Ishikawa (cell line): ENCODE results near the gene SLC4A2.

Source experiments
- CEBPB ChIP-seq: IDR thresholded peaks from 2 replicates; pipeline ENCODE4 v1.6.1; 2012
- CREB1 ChIP-seq: IDR thresholded peaks from 2 replicates; pipeline ENCODE4 v1.6.1; 2012; ENCODE audit warnings: low read depth
- EGR1 ChIP-seq: IDR thresholded peaks from 2 replicates; pipeline ENCODE4 v1.6.1; 2012
- EP300 ChIP-seq: IDR thresholded peaks from 2 replicates; pipeline ENCODE4 v1.6.1; 2012; ENCODE audit warnings: borderline replicate concordance
- FOXM1 ChIP-seq: IDR thresholded peaks from 2 replicates; pipeline ENCODE4 v1.6.1; 2012; ENCODE audit warnings: low read depth, borderline replicate concordance
- MAX ChIP-seq: IDR thresholded peaks from 2 replicates; pipeline ENCODE4 v1.6.1; 2012
- NFIC ChIP-seq: IDR thresholded peaks from 2 replicates; pipeline ENCODE4 v1.6.1; 2012
- RAD21 ChIP-seq: IDR thresholded peaks from 2 replicates; pipeline ENCODE4 v1.6.1; 2012; ENCODE audit warnings: low read depth
- REST ChIP-seq: IDR thresholded peaks from 2 replicates; pipeline ENCODE4 v1.6.1; 2012; ENCODE audit warnings: low read depth, mild to moderate bottlenecking
- TAF1 ChIP-seq: IDR thresholded peaks from 2 replicates; pipeline ENCODE4 v1.6.1; 2012; ENCODE audit warnings: low read depth, mild to moderate bottlenecking
- TCF12 ChIP-seq: IDR thresholded peaks from 2 replicates; pipeline ENCODE4 v1.6.1; 2012; ENCODE audit warnings: low read depth
- TEAD4 ChIP-seq: IDR thresholded peaks from 2 replicates; pipeline ENCODE4 v1.6.1; 2012
- YY1 ChIP-seq: IDR thresholded peaks from 2 replicates; pipeline ENCODE4 v1.6.1; 2012; ENCODE audit warnings: low read depth
- ZBTB7A ChIP-seq: IDR thresholded peaks from 2 replicates; pipeline ENCODE4 v1.6.1; 2012; ENCODE audit warnings: low read depth
- TF ChIP-seq, protein P1 (sequence below): IDR thresholded peaks from 2 replicates; pipeline ENCODE4 v1.6.1; 2012

The SLC4A2 gene

DNA sequence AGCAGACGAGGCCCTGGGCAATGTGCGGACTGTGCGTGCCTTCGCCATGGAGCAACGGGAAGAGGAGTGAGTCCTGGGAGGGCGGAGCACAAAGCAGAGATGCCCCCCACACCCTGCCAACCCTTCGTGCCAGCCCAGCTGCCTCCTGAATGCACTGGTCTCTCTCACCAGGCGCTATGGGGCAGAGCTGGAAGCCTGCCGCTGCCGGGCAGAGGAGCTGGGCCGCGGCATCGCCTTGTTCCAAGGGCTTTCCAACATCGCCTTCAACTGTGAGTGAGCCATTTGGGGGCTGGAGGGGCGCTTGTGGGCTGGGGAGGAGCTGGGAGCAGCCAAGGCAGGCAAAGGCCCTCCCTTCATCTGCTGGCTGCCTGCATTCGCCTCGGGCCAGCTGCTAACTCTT is 23.5 kb upstream of the SLC4A2 start:
- TF ChIP-seq MAX (no peak), REST (no peak)

DNA sequence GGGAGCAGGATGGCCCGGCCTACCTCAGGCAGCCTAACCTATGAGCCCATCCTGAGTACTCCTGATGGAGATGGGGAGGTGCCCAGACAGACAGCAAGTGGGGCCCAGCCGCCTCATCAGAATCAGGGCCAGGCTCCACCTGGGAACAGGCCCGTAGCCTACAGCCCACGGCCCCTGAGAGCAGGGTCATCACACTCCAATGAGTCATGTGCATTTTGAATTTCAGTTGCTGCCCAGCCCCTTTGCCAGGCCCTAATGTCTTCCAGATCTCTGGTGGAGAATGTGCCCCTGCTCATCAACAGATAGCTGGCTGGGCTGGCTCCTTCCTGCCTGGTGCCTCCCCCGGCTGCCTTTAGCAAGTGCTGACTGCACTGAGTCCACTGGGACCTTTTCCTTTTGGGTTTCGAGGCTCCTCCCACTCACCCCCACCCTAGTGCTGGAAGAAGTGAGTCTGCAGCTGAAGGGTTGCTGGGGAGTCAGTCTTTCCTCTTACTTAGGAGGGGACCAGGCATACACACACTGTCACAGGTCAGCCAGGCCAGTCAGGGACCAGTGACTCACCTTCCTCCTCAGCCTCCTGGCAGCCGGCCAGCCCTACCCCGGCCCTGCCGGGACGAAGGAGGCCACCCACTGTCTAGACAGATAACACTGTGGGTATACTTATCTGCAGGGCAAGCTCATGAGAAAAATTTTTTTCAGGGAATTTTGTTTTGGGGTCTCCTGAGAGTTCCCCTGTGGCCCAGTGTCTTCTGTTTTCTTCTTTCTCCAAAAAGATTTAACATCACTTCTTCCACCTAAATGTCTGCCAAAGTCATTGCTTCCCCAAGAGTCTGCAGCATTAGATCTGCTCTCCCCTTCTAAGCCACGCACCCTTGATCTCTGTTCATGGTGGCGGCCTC is 20.2 kb upstream of the SLC4A2 start:
- no peak for TF ChIP-seq TEAD4
- peak; percentile 80 for TF ChIP-seq NFIC

GRCh38 chr7:151039850-151040548 is 19.4 kb upstream of the SLC4A2 start:
- TF ChIP-seq EP300 (no peak), MAX (no peak), CEBPB (no peak), ZBTB7A (no peak), FOXM1 (no peak), CREB1 (no peak), YY1 (no peak), RAD21 (no peak), EGR1 (no peak), TCF12 (no peak), TAF1 (no peak), REST (no peak)
- TF ChIP-seq, protein P1, sequence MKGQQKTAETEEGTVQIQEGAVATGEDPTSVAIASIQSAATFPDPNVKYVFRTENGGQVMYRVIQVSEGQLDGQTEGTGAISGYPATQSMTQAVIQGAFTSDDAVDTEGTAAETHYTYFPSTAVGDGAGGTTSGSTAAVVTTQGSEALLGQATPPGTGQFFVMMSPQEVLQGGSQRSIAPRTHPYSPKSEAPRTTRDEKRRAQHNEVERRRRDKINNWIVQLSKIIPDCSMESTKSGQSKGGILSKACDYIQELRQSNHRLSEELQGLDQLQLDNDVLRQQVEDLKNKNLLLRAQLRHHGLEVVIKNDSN = no peak

DNA sequence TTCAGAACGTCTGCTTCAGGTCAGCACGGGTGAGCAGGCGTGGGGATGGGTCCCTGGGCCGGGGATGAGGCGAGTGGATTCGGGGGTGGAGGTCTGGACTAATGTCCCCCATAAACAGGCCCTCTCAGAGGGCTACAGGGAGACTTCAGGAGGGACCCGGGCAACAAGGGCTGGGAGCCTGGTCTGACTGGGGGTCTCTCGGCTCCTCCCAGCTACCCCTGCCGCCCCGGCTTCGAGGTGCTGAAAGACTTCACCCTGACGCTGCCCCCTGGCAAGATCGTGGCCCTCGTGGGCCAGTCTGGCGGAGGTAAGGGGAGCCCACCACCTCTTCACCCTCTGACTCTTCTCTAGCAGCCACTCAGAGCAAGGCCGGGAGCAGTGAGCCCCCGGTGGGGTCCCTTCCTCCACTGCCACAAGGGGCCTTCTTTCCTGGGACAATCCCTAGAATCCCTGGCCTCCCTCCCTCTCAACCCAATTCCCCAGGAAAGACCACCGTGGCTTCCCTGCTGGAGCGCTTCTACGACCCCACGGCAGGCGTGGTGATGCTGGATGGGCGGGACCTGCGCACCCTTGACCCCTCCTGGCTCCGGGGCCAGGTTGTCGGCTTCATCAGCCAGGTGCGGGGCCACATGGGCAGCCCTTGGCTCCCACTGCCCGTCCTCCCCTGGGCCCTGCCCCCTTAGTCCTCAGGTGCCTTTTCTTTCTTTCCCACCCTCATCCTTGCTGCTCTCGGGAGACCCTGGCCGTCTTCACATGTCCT is 18.6 kb upstream of the SLC4A2 start:
- TF ChIP-seq TEAD4 (no peak), REST (no peak), MAX (no peak), CREB1 (no peak)

DNA sequence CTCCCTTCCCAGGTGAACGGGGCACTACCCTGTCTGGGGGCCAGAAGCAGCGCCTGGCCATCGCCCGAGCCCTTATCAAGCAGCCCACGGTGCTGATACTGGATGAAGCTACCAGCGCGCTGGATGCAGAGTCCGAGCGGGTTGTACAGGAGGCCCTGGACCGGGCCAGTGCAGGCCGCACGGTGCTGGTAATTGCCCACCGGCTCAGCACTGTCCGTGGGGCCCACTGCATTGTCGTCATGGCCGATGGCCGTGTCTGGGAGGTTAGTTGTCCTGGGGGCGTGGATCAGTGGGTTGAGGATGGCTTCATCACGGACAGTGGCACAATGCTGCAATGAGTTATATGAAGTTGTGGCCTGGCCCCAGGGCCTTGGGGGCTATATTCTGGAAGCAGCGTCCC is 15.4 kb upstream of the SLC4A2 start:
- no peak for TF ChIP-seq EGR1
- TF ChIP-seq EP300 = no peak
- TF ChIP-seq TAF1 = no peak
- no peak for TF ChIP-seq TCF12
- no peak for TF ChIP-seq RAD21
- TF ChIP-seq NFIC = no peak
- no peak for TF ChIP-seq YY1
- TF ChIP-seq CREB1 = no peak
- TF ChIP-seq, protein P1 = no peak
- TF ChIP-seq CEBPB = no peak
- TF ChIP-seq FOXM1 = no peak
- no peak for TF ChIP-seq TEAD4
- no peak for TF ChIP-seq MAX
- TF ChIP-seq ZBTB7A = no peak
- TF ChIP-seq REST = no peak
